Urothelium cell line (cell line): ENCODE results near the gene CRACDL.
"Not testable (repeated sequence)": the region's sequence is repeated elsewhere in the genome, so short reads cannot be mapped to it uniquely, and the experiment has no call there.

ENCODE experiments used
- DNase-seq: peaks from one replicate; pipeline ENCODE4 v3.0.0; 2011; ENCODE audit warnings: low spot score, mixed read lengths
- FAIRE-seq: peaks from 2 replicates; lab custom pipeline; 2011; peaks lifted over from hg19 to GRCh38; lab: Jason Lieb, UNC

CRACDL gene

GRCh38 chr2:98909317-98910211 is 26.5 kb downstream of the CRACDL start:
- DNase-seq: peak; percentile 79
- FAIRE-seq: peak; percentile 84

DNA sequence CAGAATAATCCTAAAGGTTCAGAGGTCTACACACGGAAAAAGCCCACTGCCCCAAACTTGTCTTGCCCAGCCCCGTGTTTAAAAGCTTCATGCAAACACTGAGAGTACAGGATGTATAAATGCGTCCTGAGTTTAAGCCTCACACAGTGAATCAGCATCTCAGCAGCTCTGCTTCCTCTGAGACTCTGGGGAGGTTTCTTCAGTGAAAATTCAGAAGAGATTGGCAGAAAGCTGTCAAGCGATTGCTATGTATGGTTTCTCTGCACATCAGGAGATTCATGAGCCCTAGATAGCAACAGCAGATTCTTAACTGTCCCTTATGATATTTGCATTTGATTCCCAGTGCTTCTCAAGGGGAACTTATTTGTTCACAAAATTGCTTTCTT is 27.1 kb downstream of the CRACDL start:
- FAIRE-seq (no peak), DNase-seq (no peak)

DNA sequence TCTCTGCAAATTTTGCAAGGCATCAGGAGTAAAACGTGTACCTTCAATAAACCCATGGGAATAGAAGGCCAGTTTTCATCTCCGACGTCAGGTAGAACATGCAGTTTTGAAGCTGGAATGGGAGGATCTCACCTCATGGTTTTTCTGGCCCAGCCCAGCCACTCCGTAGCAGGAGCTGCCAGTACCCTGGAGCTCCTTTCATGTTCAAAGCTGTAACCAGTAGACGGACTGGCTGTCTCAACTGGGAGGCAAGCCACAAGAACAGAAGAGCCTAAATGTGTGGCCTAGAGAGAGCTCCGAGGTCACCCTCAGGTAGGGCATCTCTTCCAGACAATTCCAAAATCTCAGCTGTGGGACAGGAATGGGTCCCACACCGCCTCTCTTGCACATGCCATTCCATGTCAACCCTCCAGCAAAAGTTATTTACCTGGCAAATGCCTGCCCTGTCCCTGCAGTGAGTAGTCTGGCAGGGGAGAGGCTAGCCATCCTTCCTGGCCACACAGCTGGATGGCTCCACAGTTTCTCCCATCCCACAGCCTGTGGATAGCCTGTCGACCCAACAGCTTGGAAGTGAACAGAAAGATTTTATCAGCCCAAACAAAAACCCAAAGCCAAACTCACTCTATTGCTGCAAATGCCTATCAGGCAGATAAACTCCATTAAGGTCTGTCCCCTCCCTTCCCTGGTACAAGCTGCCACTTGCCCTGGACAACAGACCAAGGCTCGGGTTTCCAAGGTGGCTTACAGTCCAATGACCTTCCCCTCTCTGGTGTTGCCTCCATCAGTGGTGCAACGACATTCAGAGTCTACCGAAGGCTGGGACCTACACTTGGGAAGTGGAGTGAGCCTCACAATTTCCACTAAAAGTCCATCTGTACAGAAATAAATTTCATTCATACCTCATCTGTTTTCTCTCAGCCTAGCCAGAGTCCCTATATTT is 27.8 kb downstream of the CRACDL start:
- FAIRE-seq (no peak), DNase-seq (no peak)

DNA sequence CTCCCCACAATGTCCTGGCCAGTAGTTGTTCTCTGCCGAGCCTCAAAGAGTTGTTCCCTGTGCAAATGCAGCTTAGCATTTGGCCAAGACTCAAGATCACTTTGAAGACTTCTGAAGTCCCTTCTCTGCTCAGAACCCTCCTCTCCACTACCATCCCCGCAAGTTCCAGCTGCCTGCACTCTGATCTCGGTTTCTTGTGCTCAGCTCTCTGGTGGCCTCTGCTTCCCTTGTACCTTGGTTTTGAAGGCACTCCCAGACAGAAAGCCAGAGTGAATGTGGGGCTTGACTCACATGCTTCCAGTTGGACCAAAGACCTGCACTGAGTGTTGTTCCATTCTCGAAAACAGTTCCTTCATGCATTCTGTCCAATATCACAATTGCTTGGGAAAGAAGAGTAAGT is 28.6 kb downstream of the CRACDL start:
- no peak for FAIRE-seq
- DNase-seq: no peak

DNA sequence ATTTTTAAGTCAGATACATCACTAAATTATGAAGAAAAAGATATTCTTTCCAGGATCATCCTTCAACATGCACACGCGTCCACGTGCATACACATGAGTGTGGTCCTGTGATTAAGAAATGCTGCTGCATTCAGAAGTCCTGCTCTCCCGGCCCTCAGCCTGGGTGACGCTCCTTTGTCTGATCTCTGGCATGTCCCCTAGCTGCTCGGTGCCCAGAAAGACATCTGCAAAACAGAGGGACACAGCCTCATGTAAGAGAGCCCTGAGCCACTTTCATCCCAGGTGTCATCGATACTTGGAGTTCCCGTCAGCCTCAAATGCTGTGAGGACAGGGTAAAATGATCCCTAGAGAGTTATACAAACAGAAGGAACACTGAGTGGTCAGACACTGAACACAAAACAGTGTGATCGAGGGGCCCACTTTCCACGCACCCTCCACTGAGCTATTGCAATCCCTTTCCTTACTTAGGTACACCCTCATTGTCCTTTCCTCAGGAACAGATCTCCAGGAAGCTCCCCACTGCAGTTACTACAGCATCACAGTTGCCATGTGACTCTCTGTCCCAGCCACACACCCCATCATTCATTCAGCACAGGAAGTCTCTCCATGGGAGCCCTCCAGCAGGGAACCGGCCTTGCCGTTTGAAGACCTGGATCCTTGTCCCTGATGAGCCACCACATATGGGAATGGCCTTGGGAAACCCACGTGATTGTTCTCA is 32.1 kb downstream of the CRACDL start:
- FAIRE-seq: no peak
- no peak for DNase-seq

DNA sequence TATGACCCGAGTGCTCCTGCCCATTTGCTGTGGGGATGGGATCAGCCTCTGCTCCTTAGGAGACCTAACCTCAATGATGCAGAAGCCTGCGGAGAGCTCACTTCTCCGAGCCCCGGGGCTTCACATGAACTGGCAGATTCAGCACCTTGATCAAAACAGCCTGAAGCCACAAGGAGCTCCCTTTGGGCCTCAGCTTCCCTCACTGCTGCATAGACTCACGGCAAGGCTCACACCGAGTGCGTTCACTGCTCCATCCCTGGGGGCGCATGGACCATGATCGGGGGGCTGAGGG is 33.0 kb downstream of the CRACDL start:
- DNase-seq: no peak
- FAIRE-seq: no peak

- DNase-seq: no peak
- no peak for FAIRE-seq
These were observed 33.6 kb downstream of the CRACDL start for GRCh38 chr2:98902209-98903063.

DNA sequence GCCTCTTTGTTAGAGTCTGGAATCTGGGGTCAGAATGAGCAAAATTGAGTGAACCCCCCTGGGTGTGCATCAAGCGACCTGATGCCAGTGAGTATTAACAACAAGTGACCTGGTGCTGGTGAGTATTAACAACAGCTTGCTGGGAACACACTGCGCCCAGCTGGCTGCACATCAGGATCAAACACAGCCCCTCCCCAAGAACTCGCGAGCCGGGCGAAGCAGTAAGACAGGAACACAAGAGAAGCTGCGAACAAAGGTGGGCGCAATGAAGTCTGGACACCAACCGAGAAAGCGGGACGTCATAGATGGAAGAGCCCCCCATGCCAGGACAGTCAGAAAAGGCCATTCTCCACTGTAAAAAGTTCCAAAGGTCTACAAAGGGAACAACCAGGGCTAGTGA is 34.3 kb downstream of the CRACDL start:
- no peak for FAIRE-seq
- DNase-seq: no peak

- no peak for FAIRE-seq
- no peak for DNase-seq
These were observed 34.7 kb downstream of the CRACDL start for GRCh38 chr2:98901291-98901690.

DNA sequence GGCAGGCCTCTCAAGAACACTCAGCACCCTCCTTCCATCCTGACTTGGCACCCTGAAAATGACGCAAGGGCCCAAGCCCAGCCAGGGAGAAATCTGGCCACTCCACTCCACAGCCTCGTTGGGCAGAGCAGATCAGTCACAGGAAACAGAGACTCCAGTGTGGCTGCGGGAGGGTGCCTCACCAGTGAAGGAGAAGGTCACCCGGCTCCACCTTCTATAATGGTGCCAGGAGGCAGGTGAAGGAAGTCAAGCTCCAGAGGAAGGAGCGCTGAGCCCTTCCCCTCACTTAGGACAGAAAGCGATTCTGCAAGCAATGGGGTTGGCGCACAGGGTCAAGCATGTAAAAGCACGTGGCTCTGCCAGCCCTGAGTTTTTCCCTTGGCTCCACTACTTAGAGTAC is 35.3 kb downstream of the CRACDL start:
- FAIRE-seq (no peak), DNase-seq (no peak)

DNA sequence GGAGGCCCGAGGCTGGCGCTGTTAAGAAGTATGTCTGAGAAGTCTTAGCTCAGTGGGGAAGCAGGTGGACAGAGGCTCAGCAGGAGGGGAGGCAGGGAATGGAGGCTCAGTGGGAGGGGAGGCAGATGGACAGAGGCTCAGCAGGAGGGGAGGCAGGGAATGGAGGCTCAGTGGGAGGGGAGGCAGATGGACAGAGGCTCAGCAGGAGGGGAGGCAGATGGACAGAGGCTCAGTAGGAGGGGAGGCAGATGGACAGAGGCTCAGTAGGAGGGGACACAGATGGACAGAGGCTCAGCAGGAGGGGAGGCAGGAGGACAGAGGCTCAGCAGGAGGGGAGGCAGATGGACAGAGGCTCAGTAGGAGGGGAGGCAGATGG is 36.3 kb downstream of the CRACDL start:
- FAIRE-seq: peak; percentile 5
- not testable (repeated sequence) for DNase-seq

DNA sequence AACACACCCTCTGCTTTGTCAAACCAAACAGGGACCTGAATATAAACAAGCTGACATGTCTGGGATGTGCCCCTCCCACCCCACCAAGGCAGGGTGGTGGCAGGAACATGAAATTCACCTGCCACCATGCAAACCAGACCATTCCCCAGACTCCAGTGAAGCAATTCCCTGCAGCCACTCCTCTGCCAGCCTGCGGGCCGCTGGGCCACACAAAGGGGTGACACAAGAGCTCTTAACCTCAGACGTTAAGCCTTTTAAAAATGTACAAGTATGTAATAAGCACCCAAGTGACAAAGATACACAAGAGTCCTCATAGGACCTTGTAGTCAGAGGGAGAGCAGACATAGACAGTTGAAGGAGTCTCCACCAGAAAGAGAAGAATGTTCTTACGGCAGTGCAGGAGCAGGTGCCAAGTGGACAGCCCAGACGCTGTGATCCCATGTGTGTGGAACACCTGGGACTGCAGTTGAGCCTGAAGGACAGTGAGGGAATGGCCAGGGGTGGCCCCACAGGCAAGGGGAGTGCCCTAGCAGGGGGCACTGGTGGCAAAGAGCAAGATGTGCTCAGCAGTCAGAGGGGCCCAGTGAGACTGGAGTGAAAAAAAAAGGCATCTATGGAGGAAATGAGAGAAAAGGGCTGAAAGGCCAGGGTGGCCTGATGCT is 36.9 kb downstream of the CRACDL start:
- FAIRE-seq: peak; percentile 53

DNA sequence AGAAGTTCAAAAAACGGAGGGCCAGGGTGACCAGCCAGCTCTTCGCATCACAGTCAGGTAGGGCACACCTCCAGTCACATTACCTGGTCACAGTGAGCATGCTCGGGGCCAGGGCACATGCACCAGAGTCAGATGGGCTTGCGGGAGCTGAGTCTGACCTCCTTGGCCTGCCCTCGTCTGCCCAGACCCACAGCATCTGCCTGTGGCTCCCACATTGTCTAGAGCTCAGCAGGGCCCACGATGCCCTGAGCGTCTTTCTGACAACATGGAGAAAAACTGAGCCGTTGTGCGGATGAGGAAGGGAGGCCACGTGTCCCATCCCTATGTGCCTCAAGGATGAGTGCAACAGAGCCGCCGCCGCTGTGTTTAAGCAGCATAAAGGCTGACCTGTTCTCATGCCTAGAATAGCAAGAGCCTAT is 37.6 kb downstream of the CRACDL start:
- DNase-seq: no peak
- FAIRE-seq: no peak

More for the DNA sequence above, 36.9 kb downstream of the CRACDL start:
- no peak for DNase-seq

DNA sequence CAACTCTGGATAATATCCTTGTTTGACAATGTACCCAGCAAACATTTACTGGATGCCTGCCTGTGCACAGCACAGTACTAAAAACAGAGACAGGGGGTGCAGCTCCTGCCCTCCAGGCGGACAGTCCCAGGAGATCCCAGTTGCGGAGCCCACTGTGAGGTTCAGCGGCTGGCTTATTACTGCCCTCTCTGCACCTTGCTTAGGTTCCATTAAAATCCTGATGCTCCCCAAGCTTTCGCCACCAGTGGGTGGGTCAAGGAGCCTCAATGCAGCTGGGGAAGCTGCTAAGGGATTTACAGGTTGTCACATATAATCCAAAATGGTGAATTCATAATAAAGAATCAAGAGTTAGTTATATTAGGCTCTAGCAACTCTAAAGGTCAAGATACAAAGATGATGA is 38.3 kb downstream of the CRACDL start:
- no peak for DNase-seq
- no peak for FAIRE-seq

GRCh38 chr2:98896944-98897343 is 39.1 kb downstream of the CRACDL start:
- no peak for FAIRE-seq

DNA sequence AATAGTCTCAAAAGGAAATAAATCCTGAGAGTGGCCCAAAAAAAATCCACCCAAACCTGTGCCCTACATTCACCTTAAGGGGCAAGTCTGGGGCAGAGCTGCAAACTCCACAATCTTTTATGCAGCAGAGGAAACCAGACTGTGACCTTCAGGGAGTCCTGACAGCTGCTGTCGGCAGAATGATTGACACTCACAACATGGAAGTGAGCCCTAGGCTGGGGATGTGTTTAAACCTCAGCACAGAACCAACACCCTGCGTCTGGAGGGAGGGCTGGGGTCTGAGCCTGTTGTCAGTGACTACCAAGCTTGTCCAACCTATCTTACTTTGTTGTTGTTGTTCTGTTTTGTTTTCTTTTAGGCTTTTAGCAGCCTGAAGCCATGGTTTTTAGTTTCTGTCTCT is 39.6 kb downstream of the CRACDL start:
- DNase-seq (no peak), FAIRE-seq (no peak)

More at GRCh38 chr2:98896944-98897343, 39.1 kb downstream of the CRACDL start:
- no peak for DNase-seq

GRCh38 chr2:98895901-98896300 is 40.1 kb downstream of the CRACDL start:
- no peak for FAIRE-seq

DNA sequence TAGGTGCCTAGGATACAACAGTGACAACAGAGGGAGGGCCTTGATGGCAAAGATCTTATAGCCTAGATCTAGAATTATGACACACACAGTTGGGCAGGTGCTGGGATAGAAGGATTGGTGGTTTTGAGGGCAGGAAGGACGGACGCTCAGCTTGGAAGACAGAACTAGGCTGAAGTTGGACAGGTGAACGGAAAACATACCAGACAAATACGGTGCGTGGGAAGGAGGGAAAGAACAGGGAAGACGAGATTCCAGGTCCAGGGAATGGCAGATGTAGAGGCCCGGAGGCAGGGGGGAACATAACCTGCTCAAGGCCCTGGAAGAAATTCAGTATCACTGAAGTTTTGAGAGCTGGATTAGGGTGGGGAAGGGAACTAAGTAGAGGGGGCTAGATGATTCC is 40.8 kb downstream of the CRACDL start:
- FAIRE-seq: no peak

More at GRCh38 chr2:98895901-98896300, 40.1 kb downstream of the CRACDL start:
- no peak for DNase-seq

GRCh38 chr2:98894331-98895000 is 41.6 kb downstream of the CRACDL start:
- peak; percentile 70 for FAIRE-seq
- DNase-seq: no peak

More for the DNA sequence above, 40.8 kb downstream of the CRACDL start:
- no peak for DNase-seq
